Body of pancreas (tissue), 4 donors: ENCODE data around the gene REV3L. TPM values are rescaled to one million over a fixed set of nuclear protein-coding genes. Genes with fewer than 3 reads are reported as not detected.

ENCODE experiments used
- ATAC-seq: fragments of 150-250 bp; one replicate; pipeline ENCODE4 v1.9.1; 2016
- DNase-seq, 4 donors: peaks; one replicate each; pipeline ENCODE4 v3.0.0-alpha.2; 2019
- H3K27ac ChIP-seq, 4 donors: fragments of 200-600 bp; sonication (generic); 1 replicate in 3 of 4; 2 replicates in 1 of 4; pipeline versions ENCODE4 v1.5.1 to v1.6.1; 2016 to 2019; ENCODE audit warnings: mild to moderate bottlenecking in 1 of 4, mixed read lengths in 1 of 4, moderate library complexity in 1 of 4
- H3K27me3 ChIP-seq, 2 donors: fragments of 200-600 bp; sonication (generic); one replicate each; pipeline ENCODE4 v1.6.0; 2016; ENCODE audit warnings: mild to moderate bottlenecking in 1 of 2
- H3K36me3 ChIP-seq, 2 donors: fragments of 200-600 bp; sonication (generic); replicated peaks in 1 of 2; 2 replicates each; pipeline ENCODE4 v1.5.1; 2016; ENCODE audit warnings: low read depth in 2 of 2; ENCODE audit not compliant: insufficient read depth in 1 of 2
- H3K4me1 ChIP-seq: fragments of 200-600 bp; sonication (generic); one replicate; pipeline ENCODE4 v1.6.0; 2016
- H3K4me3 ChIP-seq, 2 donors: fragments of 200-600 bp; sonication (generic); 1 replicate in 1 of 2; 2 replicates in 1 of 2; pipeline ENCODE4 v1.5.1; 2016 to 2019
- H3K9me3 ChIP-seq, 3 donors: fragments of 200-600 bp; sonication (generic); 1 replicate in 2 of 3; 2 replicates in 1 of 3; pipeline ENCODE4 v1.5.1; 2016
- CTCF ChIP-seq, 7 experiments: fragments of 450-650 bp in 4 of 7; fragments of 200-600 bp in 3 of 7; sonication (generic) in 3 of 7; IDR thresholded peaks; one replicate each; pipeline ENCODE4 v1.5.1; 2016 to 2019; ENCODE audit warnings: antibody characterized with exemption in 7 of 7
- POLR2A ChIP-seq, 3 donors: fragments of 450-650 bp; IDR thresholded peaks; one replicate each; pipeline ENCODE4 v1.6.1; 2016; ENCODE audit warnings: antibody characterized with exemption in 3 of 3, mild to moderate bottlenecking in 2 of 3
- WGBS, 2 donors: methylation state at CpG; one replicate each; pipeline ENCODE4 v1.1.5; 2017; 5-methylcytosine and 5-hydroxymethylcytosine counted together
- intact Hi-C: fragments of 100-400 bp; cut with DNase I; formaldehyde crosslinking; loops from one replicate; pipeline ENCODE4 v1.15.1; 2023
- total RNA-seq, 2 donors: library from RNA; depleted of rRNA; stranded (reverse); fragments of >200 nt; gene quantifications; one replicate each; pipeline ENCODE4 v1.1.0, GENCODE V29; 2016

The REV3L gene
- total RNA-seq, 2 donors from 2014 or later = 28.3 to 29.7 TPM

- 74 to 82% methylated on average over 2 of the region's 2 CpGs for WGBS, 2 donors
- ATAC-seq = no peak
- TF ChIP-seq CTCF (IDR thresholded peaks at IDR 0.05) (no peak), POLR2A (IDR thresholded peaks at IDR 0.05) (no peak)
- H3K4me1 ChIP-seq = no peaks in the 10 kb centered on the region
- H3K27ac ChIP-seq = no peak overlapping the region
- intact Hi-C loops = no loop called here
- no peaks in the 10 kb centered on the region for H3K9me3 ChIP-seq
- no peaks in the 10 kb centered on the region for H3K36me3 ChIP-seq
- H3K4me3 ChIP-seq = no peak overlapping the region
- no peak for DNase-seq
- H3K27me3 ChIP-seq = no peaks in the 10 kb centered on the region
These were observed 12.0 kb downstream of the REV3L start for GRCh38 chr6:111470991-111471390.

- DNase-seq (no peak), ATAC-seq (no peak)
- H3K4me3 ChIP-seq = no peak overlapping the region
- intact Hi-C loops = no loop called here
- no peaks in the 10 kb centered on the region for H3K4me1 ChIP-seq
- no peaks in the 10 kb centered on the region for H3K36me3 ChIP-seq
- H3K9me3 ChIP-seq = no peaks in the 10 kb centered on the region
- no peak overlapping the region for H3K27ac ChIP-seq
- no peak for TF ChIP-seq CTCF (IDR thresholded peaks at IDR 0.05)
- TF ChIP-seq POLR2A (IDR thresholded peaks at IDR 0.05) = no peak
- no peaks in the 10 kb centered on the region for H3K27me3 ChIP-seq
- 93 to 96% methylated on average over 5 of the region's 5 CpGs for WGBS, 2 donors
These were observed 13.5 kb downstream of the REV3L start for GRCh38 chr6:111469543-111469942.

GRCh38 chr6:111468329-111469012 lies 14.5 kb downstream of the REV3L start:
- intact Hi-C loops = no loop called here
- DNase-seq = no peak

GRCh38 chr6:111464184-111464583 lies 18.8 kb downstream of the REV3L start:
- no peaks in the 10 kb centered on the region for H3K36me3 ChIP-seq
- no peaks in the 10 kb centered on the region for H3K9me3 ChIP-seq
- TF ChIP-seq CTCF (IDR thresholded peaks at IDR 0.05) (no peak), POLR2A (IDR thresholded peaks at IDR 0.05) (no peak)
- no peak for ATAC-seq
- H3K27me3 ChIP-seq = no peaks in the 10 kb centered on the region
- no peak for DNase-seq
- 92 to 97% methylated on average over 1 of the region's 1 CpG for WGBS, 2 donors
- no peak overlapping the region for H3K4me3 ChIP-seq
- intact Hi-C loops = no loop called here
- peaks cover 11% of the 10 kb centered on the region for H3K4me1 ChIP-seq
- no peak overlapping the region for H3K27ac ChIP-seq

More at GRCh38 chr6:111468329-111469012, 14.5 kb downstream of the REV3L start:
- H3K27me3 ChIP-seq = no peaks in the 10 kb centered on the region
- no peak overlapping the region for H3K27ac ChIP-seq
- peaks cover 2% of the 10 kb centered on the region for H3K4me1 ChIP-seq
- H3K4me3 ChIP-seq = no peak overlapping the region
- ATAC-seq = no peak
- TF ChIP-seq POLR2A (IDR thresholded peaks at IDR 0.05) = no peak
- TF ChIP-seq CTCF (IDR thresholded peaks at IDR 0.05) = no peak
- H3K9me3 ChIP-seq = no peaks in the 10 kb centered on the region
- no peaks in the 10 kb centered on the region for H3K36me3 ChIP-seq
- WGBS, 2 donors = 88 to 90% methylated on average over 5 of the region's 5 CpGs
